ENCODE data around the gene GFRA1. TPM values are rescaled to one million over a fixed set of nuclear protein-coding genes. Genes with fewer than 3 reads are reported as not detected.

Gene GFRA1
- total and polyA plus RNA-seq, 2 of the 8 experiments (the other 6 are each of a cell fraction or from before 2014, with no cell fraction given): 1.1 to 2.0 TPM

GRCh38 chr10:116043304-116043703 is 229.7 kb downstream of the GFRA1 start:
- Histone ChIP-seq H2AFZ (ENCODE audit: low read length) (no peak overlapping the region), H3K36me3 (ENCODE audit: control insufficient read depth in 2 of 4, insufficient read depth in 4 of 4, low read length in 3 of 4) (no peaks in the 10 kb centered on the region), H2BK15ac (ENCODE audit: low read length) (no peak overlapping the region), H3K14ac (ENCODE audit: insufficient read length) (no peak overlapping the region), H4K8ac (ENCODE audit: extremely low read depth, insufficient read depth, low read length) (no peak overlapping the region), H3K23me2 (ENCODE audit: low read depth, low read length) (no peaks in the 10 kb centered on the region), H3K18ac (ENCODE audit: extremely low read depth, low read length) (no peak overlapping the region), H3K79me2 (ENCODE audit: control insufficient read depth in 1 of 2, insufficient read depth in 2 of 2, low read length in 2 of 2) (no peaks in the 10 kb centered on the region), H4K20me1 (replicated peaks in 1 of 2; ENCODE audit: control insufficient read depth in 1 of 2, insufficient read depth in 2 of 2, low read length in 2 of 2) (no peaks in the 10 kb centered on the region), H3K56ac (replicated peaks; ENCODE audit: insufficient read length, low read depth, low read length) (no peak overlapping the region), H4K5ac (ENCODE audit: insufficient read length, low read depth, low read length) (no peak overlapping the region), H2BK120ac (replicated peaks; ENCODE audit: low read depth, low read length) (no peak overlapping the region), H3K4ac (replicated peaks; ENCODE audit: insufficient read length, low read depth, low read length) (no peak overlapping the region), H2BK20ac (ENCODE audit: low read length) (no peak overlapping the region), H2AK5ac (ENCODE audit: low read depth, low read length) (no peak overlapping the region), H3K4me1 (replicated peaks in 1 of 4; ENCODE audit: control insufficient read depth in 3 of 4, insufficient read depth in 4 of 4, low read length in 3 of 4) (no peaks in the 10 kb centered on the region), H3K79me1 (ENCODE audit: low read depth, low read length) (no peaks in the 10 kb centered on the region), H3K27ac (ENCODE audit: low read depth, low read length) (no peak overlapping the region), H3K4me2 (ENCODE audit: insufficient read depth in 1 of 2, low read depth in 2 of 2, low read length in 2 of 2) (no peak overlapping the region), H3K4me3 (ENCODE audit: extremely low read depth in 1 of 4, insufficient read depth in 2 of 4, low read depth in 3 of 4, low read length in 4 of 4) (no peak overlapping the region), H2BK12ac (ENCODE audit: low read depth, low read length) (no peak overlapping the region), H4K91ac (replicated peaks; ENCODE audit: insufficient read length, low read length) (no peak overlapping the region), H3K9ac (replicated peaks in 1 of 4; ENCODE audit: extremely low read depth in 1 of 4, low read depth in 3 of 4, low read length in 3 of 4) (no peak overlapping the region), H3K27me3 (replicated peaks in 1 of 4; ENCODE audit: control insufficient read depth in 3 of 4, extremely low read depth in 1 of 4, insufficient read depth in 3 of 4, low read length in 3 of 4) (no peaks in the 10 kb centered on the region), H3K9me3 (ENCODE audit: insufficient read depth in 2 of 2, low read depth in 1 of 2, low read length in 1 of 2) (no peaks in the 10 kb centered on the region), H2BK5ac (ENCODE audit: low read depth, low read length) (no peak overlapping the region), H3K23ac (ENCODE audit: insufficient read length) (no peak overlapping the region)
- DNase-seq (ENCODE audit: low read depth in 1 of 2, low spot score in 2 of 2) (no peak), FAIRE-seq (no peak)
- 93% methylated on average over 3 of the region's 3 CpGs; no CpG with 5 or more reads in 1 of the 2 experiments for WGBS, 2 experiments (ENCODE audit: extremely low coverage in 1 of 2, insufficient coverage in 1 of 2, insufficient read length in 1 of 2, insufficient replicate concordance in 2 of 2, low coverage in 1 of 2, low lambda C conversion rate in 2 of 2, missing lambda C conversion rate in 1 of 2)
- ChIA-PET POLR2A (ENCODE audit: partially characterized antibody) (no interaction called here), CTCF (ENCODE audit: partially characterized antibody) (interaction anchor here (1.7 kb wide), 1 partner anchor 12 kb away, joined by 4 read pairs; no protein-coding TSS in a partner anchor)
- TF ChIP-seq RXRA (IDR thresholded peaks at IDR 0.05; ENCODE audit: insufficient read depth, low read depth, low read length): no peak
- no peak for TF ChIP-seq PHF8 (conservative IDR thresholded peaks at IDR 0.05; ENCODE audit: low read depth, low read length)
- no peak for TF ChIP-seq EGR1 (IDR thresholded peaks at IDR 0.05; ENCODE audit: borderline replicate concordance, low read depth, low read length)
- no peak for TF ChIP-seq CTCF (IDR thresholded peaks at IDR 0.05; ENCODE audit: control extremely low read depth in 1 of 3, insufficient read depth in 1 of 3, low read depth in 1 of 3, low read length in 3 of 3)
- no peak for TF ChIP-seq KDM1A (IDR thresholded peaks at IDR 0.05; ENCODE audit: borderline replicate concordance, low read length)
- TF ChIP-seq SAP30 (IDR thresholded peaks at IDR 0.05; ENCODE audit: insufficient read depth, insufficient replicate concordance, low read length): no peak
- no peak for TF ChIP-seq CREB1 (IDR thresholded peaks at IDR 0.05)
- no peak for TF ChIP-seq SP4 (IDR thresholded peaks at IDR 0.05; ENCODE audit: low read length)
- TF ChIP-seq SP1 (IDR thresholded peaks at IDR 0.05; ENCODE audit: low read depth, low read length): no peak
- TF ChIP-seq GTF2F1 (IDR thresholded peaks at IDR 0.05; ENCODE audit: borderline replicate concordance, low read depth, low read length): no peak
- TF ChIP-seq NRF1 (IDR thresholded peaks at IDR 0.05; ENCODE audit: low read depth, low read length): no peak
- no peak for TF ChIP-seq CTBP2 (IDR thresholded peaks at IDR 0.05; ENCODE audit: borderline replicate concordance, insufficient read depth, insufficient read length, low read length)
